Osteoblast (primary cell): ENCODE results near the gene INCENP. TPM values are rescaled to one million over a fixed set of nuclear protein-coding genes. Genes with fewer than 3 reads are reported as not detected.

Experiments used
- DNase-seq: peaks from one replicate; pipeline ENCODE4 v3.0.0; 2011; ENCODE audit warnings: low spot score, mixed read lengths; ENCODE audit not compliant: insufficient read length; ENCODE audit errors: missing footprints
- H2AFZ ChIP-seq: 2 replicates; pipeline ENCODE4 v1.6.0; 2011; ENCODE audit warnings: mild to moderate bottlenecking, low read length
- H3K27ac ChIP-seq: 2 replicates; pipeline ENCODE4 v1.5.1; 2011; ENCODE audit warnings: mild to moderate bottlenecking, low read depth, low read length, moderate library complexity
- H3K27me3 ChIP-seq: 2 replicates; pipeline ENCODE4 v1.6.0; 2012; ENCODE audit warnings: mild to moderate bottlenecking, control low read depth, inconsistent platforms, low read length, moderate library complexity; ENCODE audit not compliant: insufficient read depth
- H3K36me3 ChIP-seq: 2 replicates; pipeline ENCODE4 v1.5.1; 2011; ENCODE audit warnings: mild to moderate bottlenecking, low read length, control low read depth, moderate library complexity; ENCODE audit not compliant: insufficient read depth
- H3K4me1 ChIP-seq: 2 replicates; pipeline ENCODE4 v1.5.1; 2011; ENCODE audit warnings: mild to moderate bottlenecking, low read length, control low read depth, moderate library complexity; ENCODE audit not compliant: insufficient read depth
- H3K4me2 ChIP-seq: 2 replicates; pipeline ENCODE4 v1.6.0; 2011; ENCODE audit warnings: mild to moderate bottlenecking, low read length; ENCODE audit not compliant: insufficient read depth
- H3K4me3 ChIP-seq: fragments of 200-600 bp; sonication (generic); 3 replicates; pipeline ENCODE4 v1.5.1; 2012; ENCODE audit warnings: mild to moderate bottlenecking, low read length, inconsistent platforms; ENCODE audit not compliant: insufficient read depth
- H3K79me2 ChIP-seq: 2 replicates; pipeline ENCODE4 v1.6.0; 2012; ENCODE audit warnings: mild to moderate bottlenecking, low read length, control low read depth, inconsistent platforms; ENCODE audit not compliant: insufficient read depth
- H3K9me3 ChIP-seq: 2 replicates; pipeline ENCODE4 v1.5.1; 2011; ENCODE audit warnings: low read depth, low read length, control low read depth
- H4K20me1 ChIP-seq: 2 replicates; pipeline ENCODE4 v1.6.0; 2012; ENCODE audit warnings: mild to moderate bottlenecking, low read length, control low read depth; ENCODE audit not compliant: insufficient read depth
- total RNA-seq: library from RNA; depleted of rRNA; stranded (reverse); fragments of >200 nt; gene quantifications from 2 replicates; pipeline ENCODE4 v1.2.3, GENCODE V29; 2012
- TF ChIP-seq, protein P1 (sequence below): IDR thresholded peaks from 2 replicates; pipeline ENCODE4 v1.5.1; 2011; ENCODE audit warnings: mild to moderate bottlenecking, low read depth, low read length, moderate library complexity; ENCODE audit errors: extremely low read depth

INCENP gene
- total RNA-seq, 1 donor: 8.7 TPM

GRCh38 chr11:62124186-62125113, 639 bp downstream of the INCENP start:
- TF ChIP-seq, protein P1, sequence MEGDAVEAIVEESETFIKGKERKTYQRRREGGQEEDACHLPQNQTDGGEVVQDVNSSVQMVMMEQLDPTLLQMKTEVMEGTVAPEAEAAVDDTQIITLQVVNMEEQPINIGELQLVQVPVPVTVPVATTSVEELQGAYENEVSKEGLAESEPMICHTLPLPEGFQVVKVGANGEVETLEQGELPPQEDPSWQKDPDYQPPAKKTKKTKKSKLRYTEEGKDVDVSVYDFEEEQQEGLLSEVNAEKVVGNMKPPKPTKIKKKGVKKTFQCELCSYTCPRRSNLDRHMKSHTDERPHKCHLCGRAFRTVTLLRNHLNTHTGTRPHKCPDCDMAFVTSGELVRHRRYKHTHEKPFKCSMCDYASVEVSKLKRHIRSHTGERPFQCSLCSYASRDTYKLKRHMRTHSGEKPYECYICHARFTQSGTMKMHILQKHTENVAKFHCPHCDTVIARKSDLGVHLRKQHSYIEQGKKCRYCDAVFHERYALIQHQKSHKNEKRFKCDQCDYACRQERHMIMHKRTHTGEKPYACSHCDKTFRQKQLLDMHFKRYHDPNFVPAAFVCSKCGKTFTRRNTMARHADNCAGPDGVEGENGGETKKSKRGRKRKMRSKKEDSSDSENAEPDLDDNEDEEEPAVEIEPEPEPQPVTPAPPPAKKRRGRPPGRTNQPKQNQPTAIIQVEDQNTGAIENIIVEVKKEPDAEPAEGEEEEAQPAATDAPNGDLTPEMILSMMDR: no peak

GRCh38 chr11:62125316-62125715, 1.5 kb downstream of the INCENP start:
- Histone ChIP-seq H3K79me2 (peaks cover 65% of the 10 kb centered on the region), H4K20me1 (peaks cover 7% of the 10 kb centered on the region), H3K9me3 (no peaks in the 10 kb centered on the region), H3K27ac (peak overlapping the region; percentile 58), H2AFZ (peak overlapping the region; percentile 85), H3K27me3 (no peaks in the 10 kb centered on the region), H3K36me3 (peaks cover 22% of the 10 kb centered on the region), H3K4me1 (peaks cover 16% of the 10 kb centered on the region), H3K4me2 (peak overlapping the region; percentile 94), H3K4me3 (peak overlapping the region; percentile 81)
- TF ChIP-seq, protein P1: no peak
- DNase-seq: peak; percentile 41

More at GRCh38 chr11:62124186-62125113, 639 bp downstream of the INCENP start:
- peak; percentile 83 for DNase-seq
- H3K4me3 ChIP-seq: peak overlapping the region; percentile 81
- H3K4me1 ChIP-seq: peaks cover 16% of the 10 kb centered on the region
- peak overlapping the region; percentile 94 for H3K4me2 ChIP-seq
- H3K27ac ChIP-seq: peak overlapping the region; percentile 58
- peaks cover 56% of the 10 kb centered on the region for H3K79me2 ChIP-seq
- peaks cover 14% of the 10 kb centered on the region for H3K36me3 ChIP-seq
- no peaks in the 10 kb centered on the region for H3K27me3 ChIP-seq
- no peaks in the 10 kb centered on the region for H3K9me3 ChIP-seq
- H2AFZ ChIP-seq: peak overlapping the region; percentile 85
- H4K20me1 ChIP-seq: peaks cover 7% of the 10 kb centered on the region

DNA sequence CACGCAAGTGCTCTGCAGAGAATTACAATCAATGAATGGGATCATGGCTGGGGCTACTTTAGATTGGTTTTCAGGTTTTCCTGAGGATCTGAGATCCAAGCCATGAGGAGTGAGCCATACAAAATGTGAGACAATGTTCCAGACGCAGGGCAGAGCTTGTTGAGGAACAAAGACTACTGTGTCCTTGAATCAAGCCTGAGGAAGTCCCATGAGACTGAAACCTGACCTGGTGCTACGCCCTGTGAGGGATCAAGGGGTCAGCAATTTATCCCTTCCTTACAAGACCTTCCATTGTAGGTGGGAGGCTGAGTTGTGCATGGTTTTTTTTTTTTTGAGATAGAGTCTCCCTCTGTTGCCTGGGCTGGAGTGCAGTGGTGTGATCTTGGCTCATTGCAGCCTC, 2.1 kb downstream of the INCENP start:
- peaks cover 70% of the 10 kb centered on the region for H3K79me2 ChIP-seq
- peak overlapping the region; percentile 81 for H3K4me3 ChIP-seq
- no peaks in the 10 kb centered on the region for H3K9me3 ChIP-seq
- peak overlapping the region; percentile 23 for H3K27ac ChIP-seq
- peak; percentile 66 for DNase-seq
- H3K4me2 ChIP-seq: peak overlapping the region; percentile 94
- H3K4me1 ChIP-seq: peaks cover 16% of the 10 kb centered on the region
- peak overlapping the region; percentile 29 for H2AFZ ChIP-seq
- H3K27me3 ChIP-seq: no peaks in the 10 kb centered on the region
- peaks cover 28% of the 10 kb centered on the region for H3K36me3 ChIP-seq
- TF ChIP-seq, protein P1: no peak
- H4K20me1 ChIP-seq: peaks cover 7% of the 10 kb centered on the region

DNA sequence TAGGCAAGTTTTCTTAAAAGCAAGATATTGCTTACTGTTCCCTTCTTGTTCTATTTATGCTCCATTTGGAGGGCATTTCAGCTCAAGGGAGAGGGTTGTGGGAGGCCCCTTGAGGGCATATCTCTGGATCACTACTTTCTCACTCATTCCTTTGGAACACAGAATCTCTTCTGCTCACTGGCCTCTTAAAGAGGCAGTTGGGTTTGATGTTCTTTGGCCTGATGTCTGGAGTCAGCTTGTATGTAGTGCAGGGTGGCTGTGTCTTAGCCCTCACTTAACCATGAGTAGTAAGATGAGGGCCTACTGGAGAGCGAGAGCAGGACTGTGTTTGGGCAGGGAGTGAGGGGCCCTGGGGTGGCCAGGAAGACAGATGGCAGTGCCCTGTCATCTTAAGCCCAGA, 3.6 kb downstream of the INCENP start:
- peaks cover 18% of the 10 kb centered on the region for H3K4me1 ChIP-seq

More for the DNA sequence above, 3.6 kb downstream of the INCENP start:
- Histone ChIP-seq H4K20me1 (peaks cover 7% of the 10 kb centered on the region), H3K36me3 (peaks cover 41% of the 10 kb centered on the region), H3K27ac (no peak overlapping the region), H3K4me3 (no peak overlapping the region), H2AFZ (no peak overlapping the region), H3K9me3 (no peaks in the 10 kb centered on the region), H3K27me3 (no peaks in the 10 kb centered on the region), H3K79me2 (peaks cover 86% of the 10 kb centered on the region), H3K4me2 (no peak overlapping the region)
- TF ChIP-seq, protein P1: no peak
- DNase-seq: peak; percentile 75
